A204.1 (cell line): ENCODE measurements around the gene PTP4A2.
"Not testable (repeated sequence)": the region's sequence is repeated elsewhere in the genome, so short reads cannot be mapped to it uniquely, and the experiment has no call there.

Source experiments
- FAIRE-seq: peaks from 2 replicates; lab custom pipeline; 2012; peaks lifted over from hg19 to GRCh38; lab: Jason Lieb, UNC

PTP4A2 gene

DNA sequence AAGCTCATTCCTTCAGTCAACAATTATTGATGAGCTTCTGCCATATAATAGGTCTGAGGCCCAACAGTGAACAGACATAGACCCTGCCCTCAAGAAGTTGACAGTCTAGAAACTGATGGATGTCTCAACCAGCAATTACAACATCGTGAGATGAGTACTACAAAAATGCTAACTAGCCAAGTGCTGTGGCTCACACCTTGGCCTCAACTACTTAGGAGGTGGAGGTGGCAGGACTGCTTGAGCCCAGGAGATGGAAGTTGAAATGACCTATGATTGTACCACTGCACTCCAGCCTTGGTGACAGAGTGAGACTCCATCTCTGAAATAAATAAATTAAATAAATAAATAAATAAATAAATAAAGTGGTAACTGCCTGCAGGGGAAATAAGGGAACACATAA, 11.7 kb upstream of the PTP4A2 start:
- FAIRE-seq: no peak

- FAIRE-seq: not testable (repeated sequence)
These were observed 7.5 kb upstream of the PTP4A2 start for GRCh38 chr1:31945677-31946076.

DNA sequence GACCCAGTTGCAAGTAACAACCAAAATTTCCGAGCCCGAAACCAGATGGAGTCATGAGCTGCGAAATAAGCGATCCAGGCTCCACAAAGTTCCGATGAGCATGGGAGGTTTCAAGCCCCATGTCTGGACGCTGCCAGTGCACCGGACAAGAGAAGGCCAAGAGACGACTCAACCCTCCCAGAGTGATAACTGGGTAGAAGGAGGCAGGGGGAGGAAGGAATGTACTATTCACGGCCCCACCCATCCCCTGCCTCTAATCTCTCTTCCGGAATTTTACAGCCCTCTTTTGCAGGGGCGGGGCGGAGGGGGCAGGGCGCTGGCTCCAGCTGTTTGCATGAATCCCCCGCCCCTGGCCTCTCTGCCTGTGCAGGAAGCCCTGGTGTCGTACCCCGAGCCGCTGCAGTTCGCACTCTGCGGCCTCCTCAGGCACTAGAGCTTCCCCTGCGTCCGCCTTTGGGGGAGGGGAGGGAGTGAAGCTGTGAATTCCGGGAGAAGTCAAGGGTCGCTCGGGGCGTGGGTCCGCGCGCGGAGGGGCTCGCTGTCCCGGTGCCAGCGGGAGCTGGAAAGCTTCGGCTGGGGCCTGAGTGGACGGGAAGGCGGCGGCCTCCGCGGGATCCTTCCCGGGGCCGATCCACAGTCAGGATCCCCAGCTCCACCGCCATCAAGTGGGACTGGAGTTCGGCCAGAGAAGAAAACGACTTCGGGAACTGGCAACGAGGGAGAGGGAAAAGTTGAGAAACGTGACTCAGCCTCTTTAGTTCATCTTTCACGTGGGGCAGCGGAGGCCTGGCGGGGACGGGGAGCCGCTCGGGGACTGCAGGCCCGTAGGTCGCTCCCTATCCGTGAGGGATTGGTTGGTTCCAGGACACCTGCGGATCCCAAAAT, 6.3 kb upstream of the PTP4A2 start:
- FAIRE-seq: no peak

GRCh38 chr1:31943546-31944184, 5.5 kb upstream of the PTP4A2 start:
- no peak for FAIRE-seq

DNA sequence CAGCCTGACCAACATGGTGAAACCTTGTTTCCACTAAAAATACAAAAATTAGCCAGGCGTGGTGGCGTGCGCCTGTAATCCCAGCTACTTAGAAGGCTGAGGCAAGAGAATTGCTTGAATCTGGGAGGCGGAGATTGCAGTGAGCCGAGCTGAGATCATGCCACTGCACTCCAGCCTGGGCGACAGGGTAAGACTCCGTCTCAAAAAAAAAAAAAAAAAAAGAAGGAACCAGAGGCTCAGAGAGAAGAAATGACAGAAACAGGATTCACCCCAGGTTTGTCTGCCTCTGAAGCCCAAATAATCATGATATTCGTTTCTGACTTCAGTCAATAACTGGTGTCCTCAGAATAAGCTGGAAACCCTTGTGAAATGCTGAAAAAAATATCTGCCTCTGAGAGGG, 3.9 kb upstream of the PTP4A2 start:
- FAIRE-seq: not testable (repeated sequence)

- no peak for FAIRE-seq
These were observed 1.5 kb upstream of the PTP4A2 start for GRCh38 chr1:31939484-31940329.

- FAIRE-seq: no peak
These were observed 626 bp downstream of the PTP4A2 start for GRCh38 chr1:31937300-31938183.

DNA sequence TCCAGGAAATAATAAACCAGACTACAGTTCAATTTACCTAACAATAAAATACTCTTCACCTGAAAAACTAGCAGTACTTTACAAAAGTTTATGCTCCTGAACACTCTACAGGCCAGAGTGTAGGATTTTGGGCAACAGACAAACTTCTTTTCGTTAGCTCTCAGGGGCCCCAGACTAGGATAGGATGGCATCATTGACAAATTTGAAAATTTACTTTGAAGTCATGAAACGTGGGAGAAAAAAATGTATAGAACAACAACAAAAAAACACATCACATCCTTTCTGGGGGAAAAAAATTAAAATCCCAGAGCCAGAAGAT, 1.2 kb downstream of the PTP4A2 start:
- FAIRE-seq: no peak

GRCh38 chr1:31936278-31936980, 1.7 kb downstream of the PTP4A2 start:
- FAIRE-seq: no peak

- FAIRE-seq: no peak
These were observed 3.2 kb downstream of the PTP4A2 start for GRCh38 chr1:31934706-31935629.

GRCh38 chr1:31932491-31933316, 5.5 kb downstream of the PTP4A2 start:
- no peak for FAIRE-seq

GRCh38 chr1:31931593-31932225, 6.5 kb downstream of the PTP4A2 start:
- no peak for FAIRE-seq

DNA sequence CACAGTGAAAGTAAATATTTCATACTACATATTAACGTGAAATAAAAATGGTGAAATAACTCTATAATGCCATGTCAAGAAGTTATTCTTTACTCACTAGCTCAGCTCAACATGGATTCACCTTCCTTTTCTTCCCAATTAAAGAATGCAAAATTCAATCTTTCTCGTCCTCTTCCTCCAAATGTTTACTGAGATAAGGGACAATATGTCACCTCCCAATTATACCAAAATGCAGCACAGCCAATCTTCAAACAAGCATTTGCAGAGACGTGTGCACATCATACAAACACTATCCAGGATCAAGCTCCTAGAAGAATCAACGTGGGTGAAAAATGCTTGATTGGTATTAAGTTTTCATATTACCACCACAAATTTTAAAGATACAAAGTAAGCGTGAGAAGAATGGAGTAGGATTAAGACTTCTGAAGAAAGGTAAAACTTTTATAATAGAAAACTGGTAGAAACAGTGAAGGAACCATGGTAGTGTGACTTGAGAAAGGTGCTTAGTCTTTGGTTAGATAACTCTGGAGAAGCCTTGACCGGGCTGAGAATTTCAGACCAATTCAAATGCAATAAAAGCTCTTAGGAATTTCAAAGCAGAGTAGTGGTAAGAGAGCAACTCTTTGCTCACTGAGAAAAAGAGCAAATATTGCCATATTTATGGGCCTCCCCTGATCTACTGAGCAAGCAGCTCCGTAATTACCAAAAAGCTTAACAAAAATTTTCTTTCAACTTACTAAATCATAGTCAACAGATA, 7.2 kb downstream of the PTP4A2 start:
- no peak for FAIRE-seq

DNA sequence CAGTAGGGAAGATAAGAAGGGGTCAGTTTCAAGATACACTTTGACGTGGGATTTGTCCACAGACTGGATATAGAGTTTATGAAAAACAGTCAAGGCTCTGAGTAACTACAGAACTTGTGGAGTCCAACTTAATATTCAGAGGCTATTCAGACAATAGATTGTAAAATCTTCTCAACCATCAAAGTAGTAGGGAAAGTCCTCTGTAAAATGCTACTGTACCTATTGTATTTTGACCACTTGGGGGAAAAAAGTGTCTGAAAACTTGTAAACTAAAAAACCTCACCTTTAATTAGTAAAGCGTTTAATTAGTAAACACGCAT, 10.5 kb downstream of the PTP4A2 start:
- FAIRE-seq: no peak

DNA sequence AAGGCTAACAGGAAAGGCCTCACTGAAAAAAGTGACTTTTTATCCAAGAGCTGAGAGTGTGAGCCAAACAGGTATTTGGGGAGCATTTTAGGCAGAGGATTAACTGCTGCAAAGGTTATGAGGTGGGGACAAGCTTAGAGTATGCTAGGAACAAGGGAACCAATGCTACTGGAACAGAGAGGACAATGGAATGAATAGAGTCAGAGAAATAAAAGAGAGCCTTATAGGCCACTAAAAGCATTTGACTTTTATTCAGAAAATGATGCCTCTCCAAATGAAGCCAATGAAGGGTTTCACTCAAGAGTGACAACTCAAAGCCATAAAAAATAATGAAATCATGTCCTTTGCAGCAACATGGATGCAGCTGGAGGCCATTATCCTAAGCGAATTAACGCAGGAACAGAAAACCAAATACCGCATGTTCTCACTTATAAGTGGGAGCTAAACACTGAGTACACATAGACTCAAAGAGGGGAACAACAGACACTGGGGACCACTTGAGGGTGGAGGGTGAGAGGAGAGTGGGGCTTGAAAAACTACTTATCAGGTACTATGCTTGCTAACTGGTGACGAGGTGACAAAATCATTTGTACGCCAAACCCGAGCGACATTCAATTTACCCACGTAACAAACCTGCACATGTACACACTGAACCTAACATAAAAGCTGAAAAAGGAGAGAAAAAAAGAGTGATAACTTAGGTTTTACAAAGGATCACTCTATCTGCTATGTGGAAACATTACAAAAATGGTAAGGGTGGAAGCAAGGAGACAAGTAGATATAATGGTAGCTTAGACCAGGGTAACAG, 11.1 kb downstream of the PTP4A2 start:
- no peak for FAIRE-seq

DNA sequence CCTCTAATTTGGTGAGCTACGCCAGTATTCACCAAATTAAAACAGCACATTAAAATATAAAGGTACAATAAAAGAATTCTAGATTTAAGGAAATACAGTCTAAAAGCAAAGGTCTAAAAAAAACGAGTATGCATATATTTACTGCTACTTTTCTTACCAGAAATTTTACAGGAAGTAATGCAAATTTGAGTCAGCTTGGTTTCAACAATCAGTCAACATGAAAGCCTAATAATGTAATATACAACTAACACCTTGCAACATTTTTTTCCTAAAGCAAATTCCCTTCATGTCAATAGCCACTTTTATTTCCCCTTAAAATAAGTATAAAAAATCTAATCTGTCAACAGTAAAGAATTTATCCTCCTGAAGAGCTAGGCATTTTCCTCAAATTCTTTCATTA, 11.9 kb downstream of the PTP4A2 start:
- FAIRE-seq: no peak

- not testable (repeated sequence) for FAIRE-seq
These were observed 12.3 kb downstream of the PTP4A2 start for GRCh38 chr1:31925824-31926223.
